ENCODE results near the gene PUM1. TPM values are rescaled to one million over a fixed set of nuclear protein-coding genes. Genes with fewer than 3 reads are reported as not detected.

The PUM1 gene
- total and polyA plus RNA-seq, 2 donors (not counting 1 experiment from before 2014, with no cell fraction given), result 59.3 to 70.5 TPM

- Histone ChIP-seq H3K27ac (ENCODE audit: insufficient read depth, low read length) (no peak overlapping the region), H3K4me3 (replicated peaks in 1 of 4; ENCODE audit: control extremely low read depth in 1 of 4, insufficient read depth in 1 of 4, low read depth in 3 of 4, low read length in 4 of 4) (no peak overlapping the region), H3K4me2 (ENCODE audit: extremely low read depth, insufficient read depth, low read length) (no peak overlapping the region), H3K4me1 (ENCODE audit: control insufficient read depth, extremely low read depth, insufficient read depth, low read length) (peaks cover 9% of the 10 kb centered on the region), H3K79me2 (ENCODE audit: control insufficient read depth, insufficient read depth, low read length) (peaks cover 2% of the 10 kb centered on the region), H3K27me3 (ENCODE audit: control insufficient read depth, insufficient read depth, low read length) (no peaks in the 10 kb centered on the region), H4K20me1 (ENCODE audit: control insufficient read depth, extremely low read depth, insufficient read depth, low read length) (no peaks in the 10 kb centered on the region), H3K9me3 (ENCODE audit: control insufficient read depth, insufficient read depth, low read depth, low read length) (no peaks in the 10 kb centered on the region), H2AFZ (ENCODE audit: low read length) (no peak overlapping the region), H3K9ac (ENCODE audit: insufficient read depth, low read length) (no peak overlapping the region), H3K36me3 (ENCODE audit: control insufficient read depth, insufficient read depth, low read length) (no peaks in the 10 kb centered on the region)
- no peak for DNase-seq (ENCODE audit: low read depth in 2 of 2)
- TF ChIP-seq CTCF (conservative IDR thresholded peaks at IDR 0.05 in 1 of 2, IDR thresholded peaks at IDR 0.05 in 1 of 2; ENCODE audit: low read depth in 1 of 2, low read length in 2 of 2) (no peak), EZH2 (IDR thresholded peaks at IDR 0.05; ENCODE audit: low read length, missing control alignments) (no peak)
Measured at GRCh38 chr1:30912224-30912623, 153.3 kb downstream of the PUM1 start.

GRCh38 chr1:30911059-30911954 is 154.2 kb downstream of the PUM1 start:
- Histone ChIP-seq H3K4me2 (ENCODE audit: extremely low read depth, insufficient read depth, low read length) (no peak overlapping the region), H4K20me1 (ENCODE audit: control insufficient read depth, extremely low read depth, insufficient read depth, low read length) (no peaks in the 10 kb centered on the region), H3K27ac (ENCODE audit: insufficient read depth, low read length) (no peak overlapping the region), H3K27me3 (ENCODE audit: control insufficient read depth, insufficient read depth, low read length) (no peaks in the 10 kb centered on the region), H3K36me3 (ENCODE audit: control insufficient read depth, insufficient read depth, low read length) (no peaks in the 10 kb centered on the region), H3K9me3 (ENCODE audit: control insufficient read depth, insufficient read depth, low read depth, low read length) (no peaks in the 10 kb centered on the region), H3K4me3 (replicated peaks in 1 of 4; ENCODE audit: control extremely low read depth in 1 of 4, insufficient read depth in 1 of 4, low read depth in 3 of 4, low read length in 4 of 4) (no peak overlapping the region), H3K9ac (ENCODE audit: insufficient read depth, low read length) (no peak overlapping the region), H3K79me2 (ENCODE audit: control insufficient read depth, insufficient read depth, low read length) (peaks cover 4% of the 10 kb centered on the region), H3K4me1 (ENCODE audit: control insufficient read depth, extremely low read depth, insufficient read depth, low read length) (peaks cover 9% of the 10 kb centered on the region), H2AFZ (ENCODE audit: low read length) (no peak overlapping the region)
- TF ChIP-seq EZH2 (IDR thresholded peaks at IDR 0.05; ENCODE audit: low read length, missing control alignments) (no peak), CTCF (conservative IDR thresholded peaks at IDR 0.05 in 1 of 2, IDR thresholded peaks at IDR 0.05 in 1 of 2; ENCODE audit: low read depth in 1 of 2, low read length in 2 of 2) (peak; percentile 84 to 86)
- DNase-seq (ENCODE audit: low read depth in 2 of 2), result peak; percentile 68 to 86

DNA sequence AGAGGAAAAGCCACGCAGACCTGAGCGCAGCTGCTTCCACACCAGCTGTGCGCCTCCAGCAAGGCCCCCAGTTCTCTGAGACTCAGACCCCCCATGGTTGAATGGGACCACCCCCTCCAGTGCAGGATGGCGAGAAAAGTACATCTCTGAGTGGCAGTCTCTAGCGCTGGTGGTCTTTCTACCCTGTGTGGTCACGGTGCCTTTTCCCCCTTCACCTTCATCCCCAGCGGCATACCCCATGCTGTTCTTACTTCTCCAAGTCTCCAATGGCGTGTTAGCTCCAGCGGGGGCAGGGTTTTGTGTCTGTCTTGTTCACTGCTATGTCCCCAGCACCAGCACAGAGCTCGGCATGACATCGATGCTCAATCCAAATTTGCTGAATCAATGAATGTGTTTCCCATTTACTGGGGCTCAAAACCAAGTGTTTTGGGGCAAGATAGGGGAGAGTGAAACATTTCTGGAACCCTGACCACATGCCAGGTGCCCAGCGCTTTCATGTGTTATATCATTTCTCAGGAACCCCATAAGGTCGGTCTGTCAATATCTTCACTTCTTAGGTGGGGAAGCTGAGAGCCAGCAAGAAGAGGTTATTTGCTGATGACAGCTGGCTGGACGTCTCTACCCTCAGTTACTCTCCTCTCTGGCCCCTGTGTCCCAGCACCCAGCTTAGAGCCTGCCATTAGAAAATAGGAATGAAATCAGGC is 156.0 kb downstream of the PUM1 start:
- Histone ChIP-seq H4K20me1 (ENCODE audit: control insufficient read depth, extremely low read depth, insufficient read depth, low read length) (no peaks in the 10 kb centered on the region), H3K27ac (ENCODE audit: insufficient read depth, low read length) (no peak overlapping the region), H2AFZ (ENCODE audit: low read length) (no peak overlapping the region), H3K9me3 (ENCODE audit: control insufficient read depth, insufficient read depth, low read depth, low read length) (no peaks in the 10 kb centered on the region), H3K4me1 (ENCODE audit: control insufficient read depth, extremely low read depth, insufficient read depth, low read length) (peaks cover 9% of the 10 kb centered on the region), H3K4me2 (ENCODE audit: extremely low read depth, insufficient read depth, low read length) (no peak overlapping the region), H3K9ac (ENCODE audit: insufficient read depth, low read length) (no peak overlapping the region), H3K79me2 (ENCODE audit: control insufficient read depth, insufficient read depth, low read length) (peaks cover 4% of the 10 kb centered on the region), H3K4me3 (replicated peaks in 1 of 4; ENCODE audit: control extremely low read depth in 1 of 4, insufficient read depth in 1 of 4, low read depth in 3 of 4, low read length in 4 of 4) (peak overlapping the region in 1 of 4 experiments; percentile 56), H3K27me3 (ENCODE audit: control insufficient read depth, insufficient read depth, low read length) (no peaks in the 10 kb centered on the region), H3K36me3 (ENCODE audit: control insufficient read depth, insufficient read depth, low read length) (no peaks in the 10 kb centered on the region)
- no peak for TF ChIP-seq CTCF (conservative IDR thresholded peaks at IDR 0.05 in 1 of 2, IDR thresholded peaks at IDR 0.05 in 1 of 2; ENCODE audit: low read depth in 1 of 2, low read length in 2 of 2)
- no peak for TF ChIP-seq EZH2 (IDR thresholded peaks at IDR 0.05; ENCODE audit: low read length, missing control alignments)
- no peak for DNase-seq (ENCODE audit: low read depth in 2 of 2)
